CD4-positive, alpha-beta T cell treated with Interleukin-17A for 1 hour (primary cell): ENCODE results near the gene WDR37.
"Not testable (repeated sequence)": the region's sequence is repeated elsewhere in the genome, so short reads cannot be mapped to it uniquely, and the experiment has no call there.

Source experiments
- DNase-seq: peaks from one replicate; pipeline ENCODE4 v3.0.0-alpha.2; 2020

Gene WDR37

GRCh38 chr10:1109795-1110673, 53.8 kb downstream of the WDR37 start:
- DNase-seq: peak; percentile 86

GRCh38 chr10:1110674-1111119, 54.5 kb downstream of the WDR37 start:
- DNase-seq: no peak

GRCh38 chr10:1114315-1114714, 58.1 kb downstream of the WDR37 start:
- DNase-seq: no peak

GRCh38 chr10:1114719-1115606, 58.8 kb downstream of the WDR37 start:
- no peak for DNase-seq

GRCh38 chr10:1115607-1115955, 59.4 kb downstream of the WDR37 start:
- no peak for DNase-seq

- DNase-seq: no peak
Measured at GRCh38 chr10:1116051-1116450, 59.9 kb downstream of the WDR37 start.

- no peak for DNase-seq
Measured at GRCh38 chr10:1116696-1117280, 60.6 kb downstream of the WDR37 start.

GRCh38 chr10:1117651-1118050, 61.5 kb downstream of the WDR37 start:
- no peak for DNase-seq

GRCh38 chr10:1118318-1118717, 62.1 kb downstream of the WDR37 start:
- DNase-seq: not testable (repeated sequence)

- no peak for DNase-seq
Measured at GRCh38 chr10:1119027-1119426, 62.8 kb downstream of the WDR37 start.

- DNase-seq: no peak
Measured at GRCh38 chr10:1119501-1119900, 63.3 kb downstream of the WDR37 start.

- DNase-seq: no peak
Measured at GRCh38 chr10:1120306-1120705, 64.1 kb downstream of the WDR37 start.

- DNase-seq: no peak
Measured at GRCh38 chr10:1120801-1121211, 64.6 kb downstream of the WDR37 start.

- DNase-seq: no peak
Measured at GRCh38 chr10:1121271-1121970, 65.2 kb downstream of the WDR37 start.

- DNase-seq: no peak
Measured at GRCh38 chr10:1122349-1122748, 66.2 kb downstream of the WDR37 start.

- DNase-seq: no peak
Measured at GRCh38 chr10:1123198-1123597, 67.0 kb downstream of the WDR37 start.

GRCh38 chr10:1123972-1124371, 67.8 kb downstream of the WDR37 start:
- DNase-seq: no peak

- no peak for DNase-seq
Measured at GRCh38 chr10:1124796-1125195, 68.6 kb downstream of the WDR37 start.

GRCh38 chr10:1126461-1126860, 70.3 kb downstream of the WDR37 start:
- DNase-seq: no peak

- DNase-seq: no peak
Measured at GRCh38 chr10:1127629-1128028, 71.4 kb downstream of the WDR37 start.

GRCh38 chr10:1128115-1128514, 71.9 kb downstream of the WDR37 start:
- DNase-seq: no peak

GRCh38 chr10:1128649-1129048, 72.5 kb downstream of the WDR37 start:
- DNase-seq: no peak

GRCh38 chr10:1130226-1130625, 74.0 kb downstream of the WDR37 start:
- DNase-seq: no peak
